Loucy (cell line): ENCODE measurements around the gene CDS2.

Source experiments
- H2AFZ ChIP-seq: fragments of 200-600 bp; sonication (generic); 2 replicates; pipeline ENCODE4 v1.6.0; 2016; ENCODE audit warnings: antibody characterized with exemption, mild to moderate bottlenecking, low read length, moderate library complexity
- H3F3A ChIP-seq: fragments of 200-600 bp; 2 replicates; pipeline ENCODE4 v1.6.0; 2016; ENCODE audit warnings: antibody characterized with exemption, low read depth, mild to moderate bottlenecking
- H3K27me3 ChIP-seq: fragments of 200-600 bp; sonication (generic); 2 replicates; pipeline ENCODE4 v1.6.1; 2014; ENCODE audit warnings: low read length, mild to moderate bottlenecking; ENCODE audit not compliant: insufficient read depth, poor library complexity, severe bottlenecking
- H3K36me3 ChIP-seq: fragments of 200-600 bp; sonication (generic); 2 replicates; pipeline ENCODE4 v1.6.1; 2016; ENCODE audit warnings: low read length; ENCODE audit not compliant: insufficient read depth
- H3K4me1 ChIP-seq: fragments of 200-600 bp; sonication (generic); 2 replicates; pipeline ENCODE4 v1.5.1; 2014; ENCODE audit warnings: low read length, mild to moderate bottlenecking; ENCODE audit not compliant: insufficient read depth, poor library complexity, severe bottlenecking
- H3K4me2 ChIP-seq: fragments of 200-600 bp; sonication (generic); 2 replicates; pipeline ENCODE4 v1.6.0; 2014; ENCODE audit warnings: antibody characterized with exemption, low read length, low read depth, mild to moderate bottlenecking; ENCODE audit not compliant: poor library complexity, severe bottlenecking
- H3K4me3 ChIP-seq: fragments of 200-600 bp; sonication (generic); 2 replicates; pipeline ENCODE4 v1.5.1; 2014; ENCODE audit warnings: low read length, mild to moderate bottlenecking, mixed read lengths; ENCODE audit not compliant: poor library complexity, severe bottlenecking
- H3K79me2 ChIP-seq: fragments of 200-600 bp; sonication (generic); 2 replicates; pipeline ENCODE4 v1.6.1; 2014; ENCODE audit warnings: low read length; ENCODE audit not compliant: insufficient read depth
- H3K9ac ChIP-seq: fragments of 200-600 bp; sonication (generic); 2 replicates; pipeline ENCODE4 v1.6.0; 2014; ENCODE audit warnings: mild to moderate bottlenecking, low read depth, low read length, moderate library complexity; ENCODE audit not compliant: poor library complexity, severe bottlenecking
- H3K9me2 ChIP-seq: fragments of 200-600 bp; sonication (generic); replicated peaks from 2 replicates; pipeline ENCODE4 v1.6.1; 2016; ENCODE audit warnings: low read depth, low read length, mixed read lengths
- H3K9me3 ChIP-seq: fragments of 200-600 bp; sonication (generic); 2 replicates; pipeline ENCODE4 v1.6.1; 2014; ENCODE audit warnings: mild to moderate bottlenecking, antibody characterized with exemption, low read length, low read depth; ENCODE audit not compliant: insufficient read depth
- H4K20me1 ChIP-seq: fragments of 200-600 bp; sonication (generic); 2 replicates; pipeline ENCODE4 v1.6.0; 2014; ENCODE audit warnings: antibody characterized with exemption, low read length, mild to moderate bottlenecking; ENCODE audit not compliant: insufficient read depth, poor library complexity, severe bottlenecking
- CTCF ChIP-seq: fragments of 200-600 bp; sonication (generic); conservative IDR thresholded peaks from 2 replicates; pipeline ENCODE4 v1.5.1; 2014; ENCODE audit warnings: mild to moderate bottlenecking, antibody characterized with exemption, low read length
- EZH2phosphoT487 ChIP-seq: fragments of 200-600 bp; IDR thresholded peaks from 2 replicates; pipeline ENCODE4 v1.6.1; 2018; ENCODE audit warnings: antibody characterized with exemption, mild to moderate bottlenecking, moderate library complexity, borderline replicate concordance

CDS2 gene

GRCh38 chr20:5118220-5119142 is 8.3 kb upstream of the CDS2 start:
- Histone ChIP-seq H4K20me1 (peaks cover 60% of the 10 kb centered on the region), H3K4me2 (peak overlapping the region; percentile 97), H3K9me3 (no peaks in the 10 kb centered on the region), H3F3A (peaks cover 18% of the 10 kb centered on the region), H3K36me3 (peaks cover 54% of the 10 kb centered on the region), H3K27me3 (peaks cover 10% of the 10 kb centered on the region), H3K4me3 (peak overlapping the region; percentile 97), H3K4me1 (peaks cover 44% of the 10 kb centered on the region), H3K9me2 (no peaks in the 10 kb centered on the region), H3K9ac (peak overlapping the region; percentile 99), H3K79me2 (peaks cover 73% of the 10 kb centered on the region), H2AFZ (no peak overlapping the region)
- no peak for TF ChIP-seq CTCF
- TF ChIP-seq EZH2phosphoT487, result no peak

- Histone ChIP-seq H3F3A (peaks cover 13% of the 10 kb centered on the region), H2AFZ (no peak overlapping the region), H3K36me3 (peaks cover 48% of the 10 kb centered on the region), H3K9me3 (no peaks in the 10 kb centered on the region), H3K4me3 (peak overlapping the region; percentile 97), H3K79me2 (peaks cover 68% of the 10 kb centered on the region), H3K9ac (peak overlapping the region; percentile 99), H3K9me2 (no peaks in the 10 kb centered on the region), H3K27me3 (peaks cover 10% of the 10 kb centered on the region), H3K4me1 (peaks cover 44% of the 10 kb centered on the region), H3K4me2 (peak overlapping the region; percentile 97), H4K20me1 (peaks cover 56% of the 10 kb centered on the region)
- TF ChIP-seq EZH2phosphoT487 (no peak), CTCF (no peak)
Observed at GRCh38 chr20:5119143-5119434, 7.7 kb upstream of the CDS2 start.

GRCh38 chr20:5119435-5120184 is 7.2 kb upstream of the CDS2 start, which contains the start of gene PCNA:
TSS of gene PCNA (minus strand) at chr20:5119958. CDS start at chr20:5119798, 160 bp downstream.
- Histone ChIP-seq H3K9ac (peak within 1 kb of the TSS; percentile 99), H3F3A (peaks cover 8% of the 10 kb centered on the region), H2AFZ (peak within 1 kb of the TSS; percentile 28; the same call in 1 of the 2 replicates), H3K27me3 (peaks cover 10% of the 10 kb centered on the region), H3K4me1 (peaks cover 44% of the 10 kb centered on the region), H3K9me3 (no peaks in the 10 kb centered on the region), H3K79me2 (peaks cover 63% of the 10 kb centered on the region), H4K20me1 (peaks cover 50% of the 10 kb centered on the region), H3K4me3 (peak within 1 kb of the TSS; percentile 97), H3K4me2 (peak within 1 kb of the TSS; percentile 97), H3K36me3 (peaks cover 43% of the 10 kb centered on the region), H3K9me2 (no peaks in the 10 kb centered on the region)
- no peak for TF ChIP-seq CTCF
- TF ChIP-seq EZH2phosphoT487, result no peak
